Calu3 (cell line): ENCODE measurements around the gene SLC9A4. TPM values are rescaled to one million over a fixed set of nuclear protein-coding genes. Genes with fewer than 3 reads are reported as not detected.

Source experiments
- BruUV-seq: library from RNA; stranded (reverse); fragments of 400-500 nt; replicated peaks from 2 replicates; lab custom pipeline; 2021; lab: Mats Ljungman, UMichigan
- CTCF ChIA-PET: fragments of 300-600 bp; sonication (Branson Sonifier 250); formaldehyde crosslinking; loops from one replicate; lab custom pipeline; 2022; ENCODE audit warnings: antibody characterized with exemption; lab: Charles Lee
- DNase-seq: peaks from one replicate; pipeline ENCODE4 v3.0.0; 2022
- H3K27ac Mint-ChIP-seq: one replicate; pipeline ENCODE4 v1.8.0; 2022; ENCODE audit warnings: mixed read lengths; ENCODE audit not compliant: unreplicated experiment
- H3K27me3 Mint-ChIP-seq: one replicate; pipeline ENCODE4 v1.8.0; 2022; ENCODE audit warnings: mixed read lengths; ENCODE audit not compliant: unreplicated experiment
- H3K36me3 Mint-ChIP-seq: one replicate; pipeline ENCODE4 v1.8.0; 2022; ENCODE audit warnings: mild to moderate bottlenecking, moderate library complexity, mixed read lengths; ENCODE audit not compliant: insufficient read depth, unreplicated experiment
- H3K4me1 Mint-ChIP-seq: one replicate; pipeline ENCODE4 v1.8.0; 2022; ENCODE audit warnings: mild to moderate bottlenecking, low read depth, mixed read lengths; ENCODE audit not compliant: unreplicated experiment
- H3K4me3 Mint-ChIP-seq: one replicate; pipeline ENCODE4 v1.8.0; 2022; ENCODE audit warnings: mild to moderate bottlenecking, low read depth, moderate library complexity, mixed read lengths; ENCODE audit not compliant: unreplicated experiment
- H3K9me3 Mint-ChIP-seq: one replicate; pipeline ENCODE4 v1.8.0; 2022; ENCODE audit warnings: low read depth, mixed read lengths; ENCODE audit not compliant: unreplicated experiment
- CTCF ChIP-seq: fragments of 200-600 bp; IDR thresholded peaks from one replicate; pipeline ENCODE4 v1.8.0; 2022; ENCODE audit warnings: antibody characterized with exemption; ENCODE audit not compliant: unreplicated experiment
- intact Hi-C: fragments of 100-400 bp; cut with micrococcal nuclease; formaldehyde crosslinking; loops from one replicate; pipeline ENCODE4 v1.10.0; 2022; ENCODE audit not compliant: unreplicated experiment
- total RNA-seq: library from RNA; stranded (reverse); gene quantifications from 2 replicates; pipeline ENCODE4 v1.2.3, GENCODE V29; 2022

The SLC9A4 gene
- total RNA-seq, 1 experiment from 2014 or later, result 0.12 TPM

- intact Hi-C loops, result no loop called here
- peaks cover 3% of the 10 kb centered on the region for H3K9me3 Mint-ChIP-seq
- peaks cover 24% of the 10 kb centered on the region for H3K4me1 Mint-ChIP-seq
- no TSS peak for BruUV-seq
- no peaks in the 10 kb centered on the region for H3K27me3 Mint-ChIP-seq
- H3K27ac Mint-ChIP-seq, result no peak overlapping the region
- no peak overlapping the region for H3K4me3 Mint-ChIP-seq
- no peaks in the 10 kb centered on the region for H3K36me3 Mint-ChIP-seq
- CTCF ChIA-PET, result no interaction called here
- DNase-seq, result no peak
- no peak for TF ChIP-seq CTCF
Measured at GRCh38 chr2:102498414-102498813, 25.4 kb downstream of the SLC9A4 start.

GRCh38 chr2:102499558-102499957, 26.5 kb downstream of the SLC9A4 start:
- Mint-ChIP-seq H3K27ac (no peak overlapping the region), H3K4me1 (peaks cover 24% of the 10 kb centered on the region), H3K27me3 (no peaks in the 10 kb centered on the region), H3K36me3 (no peaks in the 10 kb centered on the region), H3K4me3 (no peak overlapping the region), H3K9me3 (no peaks in the 10 kb centered on the region)
- no peak for DNase-seq
- intact Hi-C loops, result no loop called here
- CTCF ChIA-PET, result no interaction called here
- no peak for TF ChIP-seq CTCF
- BruUV-seq, result no TSS peak

- CTCF ChIA-PET, result no interaction called here
- Mint-ChIP-seq H3K27ac (no peak overlapping the region), H3K36me3 (no peaks in the 10 kb centered on the region), H3K27me3 (no peaks in the 10 kb centered on the region), H3K9me3 (no peaks in the 10 kb centered on the region), H3K4me1 (peaks cover 24% of the 10 kb centered on the region), H3K4me3 (no peak overlapping the region)
- BruUV-seq, result no TSS peak
- intact Hi-C loops, result no loop called here
- no peak for DNase-seq
- TF ChIP-seq CTCF, result no peak
Measured at GRCh38 chr2:102502576-102502975, 29.6 kb downstream of the SLC9A4 start.

- no peaks in the 10 kb centered on the region for H3K27me3 Mint-ChIP-seq
- no TSS peak for BruUV-seq
- no peak overlapping the region for H3K27ac Mint-ChIP-seq
- H3K4me3 Mint-ChIP-seq, result no peak overlapping the region
- no peak for TF ChIP-seq CTCF
- intact Hi-C loops, result no loop called here
- CTCF ChIA-PET, result interaction anchor here (0.6 to 1.5 kb wide), 2 partner anchors 14 to 32 kb away, joined by 6 to 10 read pairs; partner anchors contain the start of gene SLC9A4
- no peak for DNase-seq
- peaks cover 18% of the 10 kb centered on the region for H3K4me1 Mint-ChIP-seq
- H3K9me3 Mint-ChIP-seq, result peaks cover 6% of the 10 kb centered on the region
- no peaks in the 10 kb centered on the region for H3K36me3 Mint-ChIP-seq
Measured at GRCh38 chr2:102504833-102505232, 31.8 kb downstream of the SLC9A4 start.
